WTC11 (cell line): Measurements from ENCODE around the gene DUSP22.

Experiments
- ELF4 ChIP-seq: sonication (generic); formaldehyde crosslinking; IDR thresholded peaks from 2 replicates; pipeline ENCODE4 v1.8.1; 2022; ENCODE audit warnings: low read depth, mild to moderate bottlenecking, moderate library complexity, missing genetic modification reagents
- FOXP1 ChIP-seq: sonication (generic); formaldehyde crosslinking; IDR thresholded peaks from 2 replicates; pipeline ENCODE4 v1.8.0; 2022; ENCODE audit warnings: missing genetic modification reagents, mild to moderate bottlenecking, moderate library complexity, borderline replicate concordance
- GTF2I ChIP-seq: fragments of 250-450 bp; sonication (Bioruptor Pico); conservative IDR thresholded peaks from 2 replicates; pipeline ENCODE4 v1.4.0; 2021; ENCODE audit warnings: mild to moderate bottlenecking
- HMGA2 ChIP-seq: fragments of 250-450 bp; sonication (Bioruptor Pico); IDR thresholded peaks from 2 replicates; pipeline ENCODE4 v1.4.0; 2021; ENCODE audit warnings: mild to moderate bottlenecking, moderate library complexity
- NFYB ChIP-seq: sonication (generic); formaldehyde crosslinking; conservative IDR thresholded peaks from 2 replicates; pipeline ENCODE4 v1.8.0; 2022; ENCODE audit warnings: low read depth, missing genetic modification reagents
- ZNF219 ChIP-seq: sonication (generic); formaldehyde crosslinking; IDR thresholded peaks from 2 replicates; pipeline ENCODE4 v1.8.0; 2023; ENCODE audit warnings: missing genetic modification reagents, mild to moderate bottlenecking, borderline replicate concordance
- TF ChIP-seq, protein P1 (sequence below): fragments of 200-600 bp; IDR thresholded peaks from 2 replicates; pipeline ENCODE4 v1.8.0; 2022; ENCODE audit warnings: antibody characterized with exemption
- TF ChIP-seq, protein P2 (sequence below): sonication (generic); formaldehyde crosslinking; IDR thresholded peaks from 2 replicates; pipeline ENCODE4 v1.8.1; 2023; ENCODE audit warnings: mild to moderate bottlenecking, missing genetic modification reagents

DNA sequence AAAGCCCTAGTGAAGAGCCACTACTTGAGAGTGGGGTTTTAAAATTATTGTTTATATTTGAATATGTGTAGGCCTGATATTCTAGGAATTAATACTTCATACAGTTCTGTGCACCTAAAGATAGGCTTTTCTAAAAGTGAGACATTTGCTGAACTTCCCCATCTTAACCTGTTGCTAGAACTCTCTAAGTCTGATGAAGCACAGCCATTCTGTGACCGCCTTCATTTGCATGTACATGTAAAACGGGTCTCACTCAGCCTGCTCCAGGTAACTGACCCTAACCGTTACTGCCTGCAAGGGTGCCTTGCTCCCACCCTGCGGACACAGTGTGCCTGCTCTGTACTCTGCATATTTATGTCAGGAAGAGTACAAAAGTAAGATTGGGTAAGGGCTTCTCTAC lies 54.9 kb downstream of the DUSP22 start:
- TF ChIP-seq, protein P1, sequence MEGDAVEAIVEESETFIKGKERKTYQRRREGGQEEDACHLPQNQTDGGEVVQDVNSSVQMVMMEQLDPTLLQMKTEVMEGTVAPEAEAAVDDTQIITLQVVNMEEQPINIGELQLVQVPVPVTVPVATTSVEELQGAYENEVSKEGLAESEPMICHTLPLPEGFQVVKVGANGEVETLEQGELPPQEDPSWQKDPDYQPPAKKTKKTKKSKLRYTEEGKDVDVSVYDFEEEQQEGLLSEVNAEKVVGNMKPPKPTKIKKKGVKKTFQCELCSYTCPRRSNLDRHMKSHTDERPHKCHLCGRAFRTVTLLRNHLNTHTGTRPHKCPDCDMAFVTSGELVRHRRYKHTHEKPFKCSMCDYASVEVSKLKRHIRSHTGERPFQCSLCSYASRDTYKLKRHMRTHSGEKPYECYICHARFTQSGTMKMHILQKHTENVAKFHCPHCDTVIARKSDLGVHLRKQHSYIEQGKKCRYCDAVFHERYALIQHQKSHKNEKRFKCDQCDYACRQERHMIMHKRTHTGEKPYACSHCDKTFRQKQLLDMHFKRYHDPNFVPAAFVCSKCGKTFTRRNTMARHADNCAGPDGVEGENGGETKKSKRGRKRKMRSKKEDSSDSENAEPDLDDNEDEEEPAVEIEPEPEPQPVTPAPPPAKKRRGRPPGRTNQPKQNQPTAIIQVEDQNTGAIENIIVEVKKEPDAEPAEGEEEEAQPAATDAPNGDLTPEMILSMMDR = no peak
- TF ChIP-seq ZNF219 (CRISPR knock-in tag) = no peak
- no peak for TF ChIP-seq FOXP1 (CRISPR knock-in tag)
- no peak for TF ChIP-seq NFYB (CRISPR knock-in tag)
- no peak for TF ChIP-seq GTF2I (CRISPR knock-in tag)
- TF ChIP-seq, protein P2, sequence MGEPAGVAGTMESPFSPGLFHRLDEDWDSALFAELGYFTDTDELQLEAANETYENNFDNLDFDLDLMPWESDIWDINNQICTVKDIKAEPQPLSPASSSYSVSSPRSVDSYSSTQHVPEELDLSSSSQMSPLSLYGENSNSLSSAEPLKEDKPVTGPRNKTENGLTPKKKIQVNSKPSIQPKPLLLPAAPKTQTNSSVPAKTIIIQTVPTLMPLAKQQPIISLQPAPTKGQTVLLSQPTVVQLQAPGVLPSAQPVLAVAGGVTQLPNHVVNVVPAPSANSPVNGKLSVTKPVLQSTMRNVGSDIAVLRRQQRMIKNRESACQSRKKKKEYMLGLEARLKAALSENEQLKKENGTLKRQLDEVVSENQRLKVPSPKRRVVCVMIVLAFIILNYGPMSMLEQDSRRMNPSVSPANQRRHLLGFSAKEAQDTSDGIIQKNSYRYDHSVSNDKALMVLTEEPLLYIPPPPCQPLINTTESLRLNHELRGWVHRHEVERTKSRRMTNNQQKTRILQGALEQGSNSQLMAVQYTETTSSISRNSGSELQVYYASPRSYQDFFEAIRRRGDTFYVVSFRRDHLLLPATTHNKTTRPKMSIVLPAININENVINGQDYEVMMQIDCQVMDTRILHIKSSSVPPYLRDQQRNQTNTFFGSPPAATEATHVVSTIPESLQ = no peak
- TF ChIP-seq HMGA2 (CRISPR knock-in tag) = no peak
- TF ChIP-seq ELF4 (CRISPR knock-in tag) = no peak
